SK-N-SH (cell line): ENCODE measurements around the gene PTCD1. TPM values are rescaled to one million over a fixed set of nuclear protein-coding genes. Genes with fewer than 3 reads are reported as not detected.

Experiments
- CTCF ChIA-PET: fragments of 300-600, 350-600 bp; formaldehyde crosslinking; extraction: SDS; loops from one replicate; lab custom pipeline; 2021; lab: Yijun Ruan, JAX
- POLR2A ChIA-PET: fragments of 350-600 bp; sonication (Branson Sonifier 250); formaldehyde crosslinking; extraction: SDS; loops from one replicate; lab custom pipeline; 2020; ENCODE audit warnings: antibody characterized with exemption, inconsistent platforms; lab: Yijun Ruan, JAX
- DNase-seq: peaks from one replicate; pipeline ENCODE4 v3.0.0; 2012
- H2AFZ ChIP-seq: fragments of 200-600 bp; sonication (generic); 2 replicates; pipeline ENCODE4 v1.8.1; 2016; ENCODE audit warnings: antibody characterized with exemption, mild to moderate bottlenecking, low read depth
- H3F3A ChIP-seq: fragments of 200-600 bp; sonication (generic); replicated peaks from 2 replicates; pipeline ENCODE3; 2016; ENCODE audit warnings: antibody characterized with exemption, mild to moderate bottlenecking; ENCODE audit not compliant: insufficient read depth
- H3K27ac ChIP-seq, 2 experiments: fragments of 200-500 bp in 1 of 2; fragments of 200-600 bp in 1 of 2; sonication (Bioruptor generic) in 1 of 2; sonication (generic), shearing (Covaris generic) in 1 of 2; 2 replicates each; pipeline versions ENCODE4 v1.5.1 to v1.6.1; 2014 to 2016; ENCODE audit warnings: low read depth in 2 of 2, inconsistent platforms in 1 of 2, low read length in 1 of 2, mild to moderate bottlenecking in 1 of 2, mixed read lengths in 1 of 2
- H3K27me3 ChIP-seq: fragments of 200-600 bp; sonication (generic), shearing (Covaris generic); 2 replicates; pipeline ENCODE4 v1.6.1; 2016; ENCODE audit warnings: mixed run types; ENCODE audit not compliant: insufficient read depth
- H3K36me3 ChIP-seq, 2 experiments: fragments of 200-500 bp in 1 of 2; fragments of 200-600 bp in 1 of 2; sonication (Bioruptor generic) in 1 of 2; sonication (generic) in 1 of 2; replicated peaks in 1 of 2; 2 replicates each; pipeline versions ENCODE3 to v1.5.1; 2014 to 2016; ENCODE audit warnings: low read length in 1 of 2, mild to moderate bottlenecking in 1 of 2; ENCODE audit not compliant: insufficient read depth in 2 of 2, control insufficient read depth in 1 of 2
- H3K4me1 ChIP-seq, 2 experiments: fragments of 200-500 bp in 1 of 2; fragments of 200-600 bp in 1 of 2; sonication (Bioruptor generic) in 1 of 2; sonication (generic), shearing (Covaris generic) in 1 of 2; 2 replicates each; pipeline versions ENCODE4 v1.5.1 to v1.6.1; 2014 to 2016; ENCODE audit warnings: low read depth in 1 of 2, low read length in 1 of 2, mixed run types in 1 of 2; ENCODE audit not compliant: insufficient read depth in 2 of 2, control insufficient read depth in 1 of 2
- H3K4me2 ChIP-seq: fragments of 200-600 bp; sonication (generic), shearing (Covaris generic); 2 replicates; pipeline ENCODE4 v1.6.1; 2017; ENCODE audit warnings: mixed run types
- H3K4me3 ChIP-seq, 2 experiments: fragments of 200-500 bp in 1 of 2; fragments of 200-600 bp in 1 of 2; sonication (Bioruptor generic) in 1 of 2; sonication (generic), shearing (Covaris generic) in 1 of 2; 2 replicates each; pipeline versions ENCODE4 v1.5.1 to v1.8.1; 2014 to 2016; ENCODE audit warnings: low read depth in 2 of 2, inconsistent platforms in 1 of 2, low read length in 1 of 2, mild to moderate bottlenecking in 1 of 2, mixed read lengths in 1 of 2, moderate library complexity in 1 of 2
- H3K79me2 ChIP-seq: fragments of 200-600 bp; sonication (generic); 2 replicates; pipeline ENCODE4 v1.8.1; 2017; ENCODE audit warnings: mild to moderate bottlenecking; ENCODE audit not compliant: insufficient read depth
- H3K9ac ChIP-seq: fragments of 200-600 bp; sonication (generic); 2 replicates; pipeline ENCODE4 v1.6.1; 2017; ENCODE audit warnings: mixed run types
- H3K9me2 ChIP-seq: fragments of 200-600 bp; sonication (generic); 2 replicates; pipeline ENCODE4 v1.6.1; 2017; ENCODE audit warnings: mixed run types
- H3K9me3 ChIP-seq: fragments of 200-600 bp; sonication (generic); 2 replicates; pipeline ENCODE4 v1.6.1; 2017; ENCODE audit warnings: mixed run types, mild to moderate bottlenecking, moderate library complexity
- H4K20me1 ChIP-seq: fragments of 200-600 bp; sonication (generic); 2 replicates; pipeline ENCODE4 v1.6.1; 2017; ENCODE audit warnings: mild to moderate bottlenecking, mixed run types; ENCODE audit not compliant: insufficient read depth
- CHD2 ChIP-seq: fragments of 150-350 bp; IDR thresholded peaks from 2 replicates; pipeline ENCODE4 v1.6.1; 2018; ENCODE audit warnings: low read length; ENCODE audit not compliant: partially characterized antibody
- EZH2phosphoT487 ChIP-seq: fragments of 200-600 bp; sonication (generic); IDR thresholded peaks from 2 replicates; pipeline ENCODE4 v1.6.1; 2017; ENCODE audit warnings: low read depth, mixed run types, mild to moderate bottlenecking, antibody characterized with exemption, moderate library complexity, borderline replicate concordance
- FOSL2 ChIP-seq: IDR thresholded peaks from 2 replicates; pipeline ENCODE4 v1.4.0; 2012; ENCODE audit warnings: low read depth, mild to moderate bottlenecking, moderate library complexity, borderline replicate concordance
- JUND ChIP-seq: IDR thresholded peaks from 2 replicates; pipeline ENCODE4 v1.4.0; 2012
- MEF2A ChIP-seq: IDR thresholded peaks from 2 replicates; pipeline ENCODE4 v1.4.0; 2012; ENCODE audit warnings: low read depth, borderline replicate concordance
- NFIC ChIP-seq: IDR thresholded peaks from 2 replicates; pipeline ENCODE4 v1.4.0; 2012; ENCODE audit warnings: borderline replicate concordance
- NRF1 ChIP-seq: IDR thresholded peaks from 2 replicates; pipeline ENCODE4 v1.6.1; 2012; ENCODE audit warnings: low read depth, mild to moderate bottlenecking, low read length
- SIN3A ChIP-seq: IDR thresholded peaks from 2 replicates; pipeline ENCODE4 v1.6.1; 2012; ENCODE audit warnings: low read depth, mild to moderate bottlenecking, low read length, moderate library complexity, borderline replicate concordance
- SMC3 ChIP-seq: IDR thresholded peaks from 2 replicates; pipeline ENCODE4 v1.6.1; 2012; ENCODE audit warnings: low read depth, low read length, improper control_type of control experiment
- TAF1 ChIP-seq: IDR thresholded peaks from 2 replicates; pipeline ENCODE4 v1.6.1; 2012; ENCODE audit warnings: low read depth, mild to moderate bottlenecking, low read length, moderate library complexity, borderline replicate concordance
- TCF12 ChIP-seq: IDR thresholded peaks from 2 replicates; pipeline ENCODE4 v1.4.0; 2012
- TEAD4 ChIP-seq: IDR thresholded peaks from 2 replicates; pipeline ENCODE4 v1.4.0; 2012; ENCODE audit warnings: mild to moderate bottlenecking, borderline replicate concordance; ENCODE audit not compliant: insufficient read depth
- YY1 ChIP-seq: IDR thresholded peaks from 2 replicates; pipeline ENCODE4 v1.4.0; 2012; ENCODE audit warnings: low read depth, mild to moderate bottlenecking
- WGBS: methylation state at CpG from one replicate; pipeline ENCODE4 v1.1.6; 2017; ENCODE audit warnings: low lambda C conversion rate; 5-methylcytosine and 5-hydroxymethylcytosine counted together
- polyA plus RNA-seq, 3 experiments: library from polyadenylated mRNA; depleted of rRNA; stranded (reverse); fragments of >200 nt; gene quantifications; 2 replicates each; pipeline ENCODE4 v1.2.3, GENCODE V29; 2012
- TF ChIP-seq, protein P1 (sequence below): IDR thresholded peaks from 2 replicates; pipeline ENCODE4 v1.6.1; 2012; ENCODE audit warnings: mild to moderate bottlenecking, low read depth, low read length, moderate library complexity
- TF ChIP-seq, protein P2 (sequence below): IDR thresholded peaks from 2 replicates; pipeline ENCODE4 v1.4.0; 2012; ENCODE audit warnings: low read depth
- TF ChIP-seq, protein P3 (sequence below): IDR thresholded peaks from 2 replicates; pipeline ENCODE4 v1.4.0; 2012; ENCODE audit warnings: low read depth, borderline replicate concordance
- TF ChIP-seq, protein P4 (sequence below): fragments of 150-350 bp; IDR thresholded peaks from 2 replicates; pipeline ENCODE4 v1.6.1; 2017; ENCODE audit warnings: antibody characterized with exemption, low read length, low read depth, borderline replicate concordance

PTCD1 gene
- polyA plus RNA-seq, 1 of the 3 experiments (the other 2 are of a cell fraction): 8.2 TPM

DNA sequence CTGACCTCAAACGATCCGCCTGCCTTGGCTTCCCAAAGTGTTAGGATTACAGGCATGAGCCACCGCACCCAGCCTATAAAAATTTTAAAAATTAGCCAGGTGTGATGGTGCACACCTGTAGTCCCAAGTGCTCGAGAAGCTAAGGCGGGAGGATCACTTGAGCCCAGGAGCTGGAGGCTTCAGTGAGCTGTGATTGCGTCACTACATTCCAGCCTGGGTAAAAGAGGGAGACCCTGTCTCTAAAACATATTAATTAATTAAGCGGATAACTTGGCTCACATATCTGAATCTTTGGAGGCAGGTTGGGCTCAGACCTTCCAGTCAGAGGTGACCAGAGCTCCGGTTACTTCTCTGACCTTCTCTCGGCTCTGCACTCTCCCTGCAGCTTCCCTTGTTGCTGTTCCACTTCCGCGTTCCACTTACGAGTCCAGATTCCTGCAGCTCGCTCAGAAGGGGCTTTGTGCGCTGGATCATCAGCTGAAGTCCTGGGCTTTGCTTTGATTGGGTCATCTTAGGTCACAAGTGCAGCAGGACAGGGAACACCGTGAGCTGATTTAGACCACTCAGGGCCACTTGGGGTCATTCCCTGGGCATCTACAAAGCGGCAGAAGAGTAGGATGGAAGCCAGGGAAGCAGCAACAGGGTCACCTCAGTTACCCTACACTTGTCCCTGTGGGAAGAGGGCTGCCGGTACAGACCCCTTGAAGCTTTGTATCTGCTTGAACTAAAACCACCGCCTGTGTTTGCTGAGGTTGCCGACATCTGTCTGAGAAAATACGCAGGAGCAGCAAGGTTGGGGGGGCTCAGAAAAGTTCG is 66.1 kb downstream of the PTCD1 start:
- Histone ChIP-seq H3K79me2 (peaks cover 30% of the 10 kb centered on the region), H4K20me1 (peaks cover 21% of the 10 kb centered on the region), H3K9me2 (no peaks in the 10 kb centered on the region), H3K9ac (no peak overlapping the region), H3K27me3 (no peaks in the 10 kb centered on the region), H3K9me3 (no peaks in the 10 kb centered on the region), H3K4me2 (no peak overlapping the region), H3K27ac (no peak overlapping the region), H3K4me1 (peaks cover 0 to 11% of the 10 kb centered on the region in 2 experiments; a peak in 1 of 4 replicates), H3K36me3 (peaks cover 0 to 15% of the 10 kb centered on the region in 2 experiments), H3K4me3 (no peak overlapping the region), H2AFZ (no peak overlapping the region), H3F3A (peaks cover 34% of the 10 kb centered on the region)
- WGBS: 90% methylated on average over 20 of the region's 21 CpGs
- CTCF ChIA-PET: interaction anchor here (1.0 to 2.3 kb wide), 4 partner anchors 13 to 493 kb away, joined by 3 to 7 read pairs (median 4); no protein-coding TSS in a partner anchor
- TF ChIP-seq, protein P1, sequence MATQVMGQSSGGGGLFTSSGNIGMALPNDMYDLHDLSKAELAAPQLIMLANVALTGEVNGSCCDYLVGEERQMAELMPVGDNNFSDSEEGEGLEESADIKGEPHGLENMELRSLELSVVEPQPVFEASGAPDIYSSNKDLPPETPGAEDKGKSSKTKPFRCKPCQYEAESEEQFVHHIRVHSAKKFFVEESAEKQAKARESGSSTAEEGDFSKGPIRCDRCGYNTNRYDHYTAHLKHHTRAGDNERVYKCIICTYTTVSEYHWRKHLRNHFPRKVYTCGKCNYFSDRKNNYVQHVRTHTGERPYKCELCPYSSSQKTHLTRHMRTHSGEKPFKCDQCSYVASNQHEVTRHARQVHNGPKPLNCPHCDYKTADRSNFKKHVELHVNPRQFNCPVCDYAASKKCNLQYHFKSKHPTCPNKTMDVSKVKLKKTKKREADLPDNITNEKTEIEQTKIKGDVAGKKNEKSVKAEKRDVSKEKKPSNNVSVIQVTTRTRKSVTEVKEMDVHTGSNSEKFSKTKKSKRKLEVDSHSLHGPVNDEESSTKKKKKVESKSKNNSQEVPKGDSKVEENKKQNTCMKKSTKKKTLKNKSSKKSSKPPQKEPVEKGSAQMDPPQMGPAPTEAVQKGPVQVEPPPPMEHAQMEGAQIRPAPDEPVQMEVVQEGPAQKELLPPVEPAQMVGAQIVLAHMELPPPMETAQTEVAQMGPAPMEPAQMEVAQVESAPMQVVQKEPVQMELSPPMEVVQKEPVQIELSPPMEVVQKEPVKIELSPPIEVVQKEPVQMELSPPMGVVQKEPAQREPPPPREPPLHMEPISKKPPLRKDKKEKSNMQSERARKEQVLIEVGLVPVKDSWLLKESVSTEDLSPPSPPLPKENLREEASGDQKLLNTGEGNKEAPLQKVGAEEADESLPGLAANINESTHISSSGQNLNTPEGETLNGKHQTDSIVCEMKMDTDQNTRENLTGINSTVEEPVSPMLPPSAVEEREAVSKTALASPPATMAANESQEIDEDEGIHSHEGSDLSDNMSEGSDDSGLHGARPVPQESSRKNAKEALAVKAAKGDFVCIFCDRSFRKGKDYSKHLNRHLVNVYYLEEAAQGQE: no peak
- TF ChIP-seq NRF1 (no peak), JUND (no peak), YY1 (no peak), EZH2phosphoT487 (no peak), TEAD4 (no peak), CHD2 (no peak), SIN3A (no peak), FOSL2 (no peak), TAF1 (no peak), SMC3 (no peak), MEF2A (no peak), TCF12 (no peak), NFIC (no peak)
- TF ChIP-seq, protein P2, sequence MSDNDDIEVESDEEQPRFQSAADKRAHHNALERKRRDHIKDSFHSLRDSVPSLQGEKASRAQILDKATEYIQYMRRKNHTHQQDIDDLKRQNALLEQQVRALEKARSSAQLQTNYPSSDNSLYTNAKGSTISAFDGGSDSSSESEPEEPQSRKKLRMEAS: no peak
- TF ChIP-seq, protein P3, sequence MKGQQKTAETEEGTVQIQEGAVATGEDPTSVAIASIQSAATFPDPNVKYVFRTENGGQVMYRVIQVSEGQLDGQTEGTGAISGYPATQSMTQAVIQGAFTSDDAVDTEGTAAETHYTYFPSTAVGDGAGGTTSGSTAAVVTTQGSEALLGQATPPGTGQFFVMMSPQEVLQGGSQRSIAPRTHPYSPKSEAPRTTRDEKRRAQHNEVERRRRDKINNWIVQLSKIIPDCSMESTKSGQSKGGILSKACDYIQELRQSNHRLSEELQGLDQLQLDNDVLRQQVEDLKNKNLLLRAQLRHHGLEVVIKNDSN: no peak
- TF ChIP-seq, protein P4, sequence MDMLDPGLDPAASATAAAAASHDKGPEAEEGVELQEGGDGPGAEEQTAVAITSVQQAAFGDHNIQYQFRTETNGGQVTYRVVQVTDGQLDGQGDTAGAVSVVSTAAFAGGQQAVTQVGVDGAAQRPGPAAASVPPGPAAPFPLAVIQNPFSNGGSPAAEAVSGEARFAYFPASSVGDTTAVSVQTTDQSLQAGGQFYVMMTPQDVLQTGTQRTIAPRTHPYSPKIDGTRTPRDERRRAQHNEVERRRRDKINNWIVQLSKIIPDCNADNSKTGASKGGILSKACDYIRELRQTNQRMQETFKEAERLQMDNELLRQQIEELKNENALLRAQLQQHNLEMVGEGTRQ: no peak
- POLR2A ChIA-PET: interaction anchor here (0.6 to 0.8 kb wide), 2 partner anchors 11 to 36 kb away, joined by 4 to 6 read pairs; partner anchors contain the start of genes BUD31 and PDAP1
- no peak for DNase-seq
